ENCODE data around the gene ADAM11.

- no peak for TF ChIP-seq CTCF (IDR thresholded peaks at IDR 0.05)
- TF ChIP-seq POLR2A (IDR thresholded peaks at IDR 0.05): peak in 1 of 2 donors; percentile 26
Measured at GRCh38 chr17:44797802-44798201, 39.0 kb downstream of the ADAM11 start.

Data from gastroesophageal sphincter (tissue), 3 donors.